Suprapubic skin (tissue), 4 donors: ENCODE data around the gene PLCL1. TPM values are rescaled to one million over a fixed set of nuclear protein-coding genes. Genes with fewer than 3 reads are reported as not detected.

Source experiments
- DNase-seq, 2 donors: peaks; one replicate each; pipeline ENCODE4 v3.0.0-alpha.2; 2019; ENCODE audit warnings: low spot score in 2 of 2
- H3K27ac ChIP-seq: fragments of 200-600 bp; sonication (generic); one replicate; pipeline ENCODE4 v1.5.1; 2019
- H3K27me3 ChIP-seq: fragments of 200-600 bp; sonication (generic); one replicate; pipeline ENCODE4 v1.5.1; 2019
- H3K36me3 ChIP-seq: fragments of 200-600 bp; sonication (generic); one replicate; pipeline ENCODE4 v1.5.1; 2019
- H3K4me1 ChIP-seq: fragments of 200-600 bp; sonication (generic); one replicate; pipeline ENCODE4 v1.5.1; 2019
- H3K4me3 ChIP-seq: fragments of 200-600 bp; sonication (generic); one replicate; pipeline ENCODE4 v1.5.1; 2019; ENCODE audit warnings: mild to moderate bottlenecking
- H3K9me3 ChIP-seq: fragments of 200-600 bp; sonication (generic); one replicate; pipeline ENCODE4 v1.5.1; 2019
- CTCF ChIP-seq, 2 donors: fragments of 200-600 bp in 1 of 2; fragments of 450-650 bp in 1 of 2; sonication (generic) in 1 of 2; IDR thresholded peaks; one replicate each; pipeline ENCODE4 v1.5.1; 2016 to 2019; ENCODE audit warnings: antibody characterized with exemption in 2 of 2, mild to moderate bottlenecking in 1 of 2, moderate library complexity in 1 of 2
- EP300 ChIP-seq: sonication (generic); formaldehyde crosslinking; IDR thresholded peaks from one replicate; pipeline ENCODE4 v1.6.1; 2017; ENCODE audit warnings: antibody characterized with exemption
- POLR2A ChIP-seq, 2 donors: fragments of 450-650 bp; IDR thresholded peaks; one replicate each; pipeline ENCODE4 v1.6.1; 2017; ENCODE audit warnings: antibody characterized with exemption in 2 of 2, mild to moderate bottlenecking in 2 of 2, moderate library complexity in 2 of 2
- POLR2AphosphoS5 ChIP-seq, 3 donors: sonication (generic); formaldehyde crosslinking; IDR thresholded peaks; one replicate each; pipeline ENCODE4 v1.6.1; 2017; ENCODE audit warnings: antibody characterized with exemption in 3 of 3
- WGBS: methylation state at CpG from one replicate; pipeline ENCODE4 v1.1.5; 2018; 5-methylcytosine and 5-hydroxymethylcytosine counted together
- total RNA-seq, 4 donors: library from RNA; depleted of rRNA; stranded (reverse); fragments of >200 nt; gene quantifications; one replicate each; pipeline ENCODE4 v1.1.0, GENCODE V29; 2016

PLCL1 gene
- total RNA-seq, 4 donors from 2014 or later: 2.4 to 2.6 (median 2.5) TPM

- H3K36me3 ChIP-seq: no peaks in the 10 kb centered on the region
- WGBS: 48% methylated on average over 1 of the region's 1 CpG
- no peak overlapping the region for H3K4me3 ChIP-seq
- H3K27me3 ChIP-seq: peaks cover 19% of the 10 kb centered on the region
- H3K9me3 ChIP-seq: no peaks in the 10 kb centered on the region
- H3K27ac ChIP-seq: no peak overlapping the region
- no peaks in the 10 kb centered on the region for H3K4me1 ChIP-seq
- DNase-seq: no peak
- TF ChIP-seq POLR2A (IDR thresholded peaks at IDR 0.05) (no peak), POLR2AphosphoS5 (IDR thresholded peaks at IDR 0.05) (no peak), EP300 (no peak), CTCF (IDR thresholded peaks at IDR 0.05) (no peak)
Observed at GRCh38 chr2:197793456-197793855, 10.9 kb upstream of the PLCL1 start.

GRCh38 chr2:197795277-197795676, 9.1 kb upstream of the PLCL1 start:
- no peak for DNase-seq
- no peaks in the 10 kb centered on the region for H3K9me3 ChIP-seq
- H3K27ac ChIP-seq: no peak overlapping the region
- H3K36me3 ChIP-seq: no peaks in the 10 kb centered on the region
- no peak overlapping the region for H3K4me3 ChIP-seq
- TF ChIP-seq POLR2AphosphoS5 (IDR thresholded peaks at IDR 0.05) (no peak), EP300 (no peak), CTCF (IDR thresholded peaks at IDR 0.05) (no peak), POLR2A (IDR thresholded peaks at IDR 0.05) (no peak)
- H3K4me1 ChIP-seq: no peaks in the 10 kb centered on the region
- peaks cover 21% of the 10 kb centered on the region for H3K27me3 ChIP-seq

GRCh38 chr2:197798187-197798586, 6.2 kb upstream of the PLCL1 start:
- Histone ChIP-seq H3K36me3 (no peaks in the 10 kb centered on the region), H3K4me3 (no peak overlapping the region), H3K27ac (no peak overlapping the region), H3K4me1 (peaks cover 1% of the 10 kb centered on the region), H3K9me3 (no peaks in the 10 kb centered on the region), H3K27me3 (peaks cover 13% of the 10 kb centered on the region)
- 47% methylated on average over 4 of the region's 4 CpGs for WGBS
- TF ChIP-seq CTCF (IDR thresholded peaks at IDR 0.05): no peak
- TF ChIP-seq EP300: no peak
- no peak for TF ChIP-seq POLR2AphosphoS5 (IDR thresholded peaks at IDR 0.05)
- TF ChIP-seq POLR2A (IDR thresholded peaks at IDR 0.05): no peak
- DNase-seq: no peak

GRCh38 chr2:197799068-197799467, 5.3 kb upstream of the PLCL1 start:
- Histone ChIP-seq H3K4me1 (peaks cover 10% of the 10 kb centered on the region), H3K27ac (no peak overlapping the region), H3K4me3 (no peak overlapping the region), H3K9me3 (no peaks in the 10 kb centered on the region), H3K36me3 (no peaks in the 10 kb centered on the region), H3K27me3 (peaks cover 11% of the 10 kb centered on the region)
- WGBS: 66% methylated on average over 3 of the region's 3 CpGs
- DNase-seq: no peak
- TF ChIP-seq POLR2A (IDR thresholded peaks at IDR 0.05): no peak
- TF ChIP-seq POLR2AphosphoS5 (IDR thresholded peaks at IDR 0.05): no peak

- no peak overlapping the region for H3K4me3 ChIP-seq
- peaks cover 16% of the 10 kb centered on the region for H3K4me1 ChIP-seq
- DNase-seq: no peak
- H3K9me3 ChIP-seq: no peaks in the 10 kb centered on the region
- 88% methylated on average over 2 of the region's 2 CpGs for WGBS
- no peak overlapping the region for H3K27ac ChIP-seq
- H3K36me3 ChIP-seq: no peaks in the 10 kb centered on the region
- peaks cover 7% of the 10 kb centered on the region for H3K27me3 ChIP-seq
- no peak for TF ChIP-seq CTCF (IDR thresholded peaks at IDR 0.05)
Observed at GRCh38 chr2:197800091-197800490, 4.3 kb upstream of the PLCL1 start.

GRCh38 chr2:197801033-197801432, 3.4 kb upstream of the PLCL1 start:
- Histone ChIP-seq H3K27ac (no peak overlapping the region), H3K27me3 (peaks cover 6% of the 10 kb centered on the region), H3K4me3 (no peak overlapping the region), H3K4me1 (peaks cover 24% of the 10 kb centered on the region), H3K9me3 (no peaks in the 10 kb centered on the region), H3K36me3 (no peaks in the 10 kb centered on the region)
- no peak for DNase-seq
- no peak for TF ChIP-seq EP300
- TF ChIP-seq POLR2AphosphoS5 (IDR thresholded peaks at IDR 0.05): no peak
- TF ChIP-seq CTCF (IDR thresholded peaks at IDR 0.05): no peak
- no peak for TF ChIP-seq POLR2A (IDR thresholded peaks at IDR 0.05)
